Measurements from ENCODE around the gene DLGAP1.
"Not testable (repeated sequence)": the region's sequence is repeated elsewhere in the genome, so short reads cannot be mapped to it uniquely, and the experiment has no call there.

DNA sequence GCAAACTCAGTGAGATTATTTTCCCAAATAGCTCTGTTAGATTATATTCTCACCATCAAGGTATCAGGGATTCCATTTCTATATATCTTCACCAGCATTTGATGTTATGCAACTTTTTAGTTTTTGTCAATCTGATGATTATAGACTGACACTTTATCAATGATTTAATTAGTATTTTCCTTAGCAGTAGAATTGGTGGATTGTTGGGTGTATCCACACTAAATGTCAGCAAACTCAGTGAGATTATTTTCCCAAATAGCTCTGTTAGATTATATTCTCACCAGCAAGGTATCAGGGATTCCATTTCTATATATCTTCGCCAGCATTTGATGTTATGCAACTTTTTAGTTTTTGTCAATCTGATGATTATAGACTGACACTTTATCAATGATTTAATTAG is 432.4 kb downstream of the DLGAP1 start:
- TF ChIP-seq, protein P1, sequence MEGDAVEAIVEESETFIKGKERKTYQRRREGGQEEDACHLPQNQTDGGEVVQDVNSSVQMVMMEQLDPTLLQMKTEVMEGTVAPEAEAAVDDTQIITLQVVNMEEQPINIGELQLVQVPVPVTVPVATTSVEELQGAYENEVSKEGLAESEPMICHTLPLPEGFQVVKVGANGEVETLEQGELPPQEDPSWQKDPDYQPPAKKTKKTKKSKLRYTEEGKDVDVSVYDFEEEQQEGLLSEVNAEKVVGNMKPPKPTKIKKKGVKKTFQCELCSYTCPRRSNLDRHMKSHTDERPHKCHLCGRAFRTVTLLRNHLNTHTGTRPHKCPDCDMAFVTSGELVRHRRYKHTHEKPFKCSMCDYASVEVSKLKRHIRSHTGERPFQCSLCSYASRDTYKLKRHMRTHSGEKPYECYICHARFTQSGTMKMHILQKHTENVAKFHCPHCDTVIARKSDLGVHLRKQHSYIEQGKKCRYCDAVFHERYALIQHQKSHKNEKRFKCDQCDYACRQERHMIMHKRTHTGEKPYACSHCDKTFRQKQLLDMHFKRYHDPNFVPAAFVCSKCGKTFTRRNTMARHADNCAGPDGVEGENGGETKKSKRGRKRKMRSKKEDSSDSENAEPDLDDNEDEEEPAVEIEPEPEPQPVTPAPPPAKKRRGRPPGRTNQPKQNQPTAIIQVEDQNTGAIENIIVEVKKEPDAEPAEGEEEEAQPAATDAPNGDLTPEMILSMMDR (IDR thresholded peaks at IDR 0.05; ENCODE audit: low read depth, low read length) = not testable (repeated sequence)
- TF ChIP-seq POLR2A (IDR thresholded peaks at IDR 0.05; ENCODE audit: extremely low read depth, insufficient read length) = not testable (repeated sequence)
- TF ChIP-seq, protein P2, sequence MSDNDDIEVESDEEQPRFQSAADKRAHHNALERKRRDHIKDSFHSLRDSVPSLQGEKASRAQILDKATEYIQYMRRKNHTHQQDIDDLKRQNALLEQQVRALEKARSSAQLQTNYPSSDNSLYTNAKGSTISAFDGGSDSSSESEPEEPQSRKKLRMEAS (IDR thresholded peaks at IDR 0.05; ENCODE audit: low read depth, low read length) = not testable (repeated sequence)

Measured in NB4 (cell line).